CD14-positive monocyte (primary cell): ENCODE data around the gene MORN4. TPM values are rescaled to one million over a fixed set of nuclear protein-coding genes. Genes with fewer than 3 reads are reported as not detected.

ENCODE experiments used
- DNase-seq, 3 donors: peaks; one replicate each; pipeline ENCODE4 v3.0.0-alpha.2; 2011 to 2022
- H2AFZ ChIP-seq: 2 replicates; pipeline ENCODE4 v1.6.0; 2012; ENCODE audit warnings: mild to moderate bottlenecking, low read depth, low read length, inconsistent platforms; ENCODE audit not compliant: insufficient read depth, poor library complexity, severe bottlenecking
- H3K27ac ChIP-seq, 2 donors: 1 replicate in 1 of 2; 2 replicates in 1 of 2; pipeline ENCODE4 v1.5.1; 2012 to 2013; ENCODE audit warnings: low read length in 2 of 2, control low read depth in 1 of 2, inconsistent platforms in 1 of 2, low read depth in 1 of 2, mild to moderate bottlenecking in 1 of 2
- H3K27me3 ChIP-seq, 2 donors: one replicate each; pipeline versions ENCODE4 v1.6.0 to v1.6.1; 2011 to 2013; ENCODE audit warnings: low read length in 2 of 2; ENCODE audit not compliant: control insufficient read depth in 2 of 2, insufficient read depth in 2 of 2
- H3K36me3 ChIP-seq, 2 donors: replicated peaks in 1 of 2; 1 replicate in 1 of 2; 2 replicates in 1 of 2; pipeline versions ENCODE4 v1.5.1 to v1.6.1; 2012 to 2013; ENCODE audit warnings: low read length in 2 of 2, control low read depth in 1 of 2, inconsistent platforms in 1 of 2, mild to moderate bottlenecking in 1 of 2; ENCODE audit not compliant: insufficient read depth in 2 of 2, control insufficient read depth in 1 of 2
- H3K4me1 ChIP-seq, 2 donors: 1 replicate in 1 of 2; 2 replicates in 1 of 2; pipeline versions ENCODE4 v1.5.1 to v1.6.1; 2012 to 2013; ENCODE audit warnings: low read length in 2 of 2, control low read depth in 1 of 2, inconsistent platforms in 1 of 2, mild to moderate bottlenecking in 1 of 2, moderate library complexity in 1 of 2; ENCODE audit not compliant: insufficient read depth in 2 of 2, control insufficient read depth in 1 of 2
- H3K4me2 ChIP-seq: replicated peaks from 2 replicates; pipeline ENCODE3; 2012; ENCODE audit warnings: low read length, moderate library complexity, mild to moderate bottlenecking; ENCODE audit not compliant: poor library complexity, severe bottlenecking; ENCODE audit errors: extremely low read depth
- H3K4me3 ChIP-seq, 3 experiments: fragments of 200-600 bp in 1 of 3; sonication (generic) in 1 of 3; replicated peaks in 1 of 3; 1 replicate in 2 of 3; 2 replicates in 1 of 3; pipeline ENCODE4 v1.5.1; 2011 to 2013; ENCODE audit warnings: low read length in 3 of 3, mild to moderate bottlenecking in 3 of 3, control low read depth in 2 of 3, low read depth in 2 of 3, inconsistent platforms in 1 of 3, moderate library complexity in 1 of 3
- H3K79me2 ChIP-seq: 2 replicates; pipeline ENCODE4 v1.6.0; 2012; ENCODE audit warnings: mild to moderate bottlenecking, control low read depth, inconsistent platforms, low read length, moderate library complexity; ENCODE audit not compliant: insufficient read depth
- H3K9ac ChIP-seq: 2 replicates; pipeline ENCODE4 v1.6.0; 2017; ENCODE audit warnings: low read length, mild to moderate bottlenecking; ENCODE audit not compliant: insufficient read depth, poor library complexity, severe bottlenecking
- H3K9me3 ChIP-seq, 2 donors: replicated peaks in 1 of 2; 1 replicate in 1 of 2; 2 replicates in 1 of 2; pipeline versions ENCODE4 v1.5.1 to v1.6.1; 2012 to 2013; ENCODE audit warnings: low read length in 2 of 2, control low read depth in 1 of 2; ENCODE audit not compliant: control insufficient read depth in 1 of 2, insufficient read depth in 1 of 2
- H4K20me1 ChIP-seq: 2 replicates; pipeline ENCODE4 v1.6.0; 2012; ENCODE audit warnings: mild to moderate bottlenecking, low read length, control low read depth, moderate library complexity; ENCODE audit not compliant: insufficient read depth
- H3K27ac Mint-ChIP-seq, 7 donors: one replicate each; pipeline ENCODE4 v1.8.0; 2020; ENCODE audit warnings: mild to moderate bottlenecking in 7 of 7, mixed read lengths in 7 of 7, moderate library complexity in 6 of 7, inconsistent platforms in 2 of 7
- H3K27me3 Mint-ChIP-seq, 3 donors: one replicate each; pipeline ENCODE4 v1.8.0; 2021 to 2022; ENCODE audit warnings: low read depth in 3 of 3, mild to moderate bottlenecking in 3 of 3, mixed read lengths in 3 of 3, moderate library complexity in 3 of 3, inconsistent platforms in 1 of 3
- H3K36me3 Mint-ChIP-seq, 2 donors: one replicate each; pipeline ENCODE4 v1.8.0; 2020; ENCODE audit warnings: mixed read lengths in 2 of 2, inconsistent platforms in 1 of 2, mild to moderate bottlenecking in 1 of 2
- H3K4me1 Mint-ChIP-seq: one replicate; pipeline ENCODE4 v1.8.0; 2020; ENCODE audit warnings: mild to moderate bottlenecking, mixed read lengths
- H3K4me3 Mint-ChIP-seq, 2 donors: one replicate each; pipeline ENCODE4 v1.8.0; 2020; ENCODE audit warnings: mild to moderate bottlenecking in 2 of 2, mixed read lengths in 2 of 2, moderate library complexity in 1 of 2
- H3K9me3 Mint-ChIP-seq, 7 donors: one replicate each; pipeline ENCODE4 v1.8.0; 2020 to 2022; ENCODE audit warnings: mixed read lengths in 7 of 7, mild to moderate bottlenecking in 6 of 7, moderate library complexity in 6 of 7, inconsistent platforms in 2 of 7
- WGBS: methylation state at CpG from one replicate; pipeline ENCODE4 v1.1.5; 2013; ENCODE audit warnings: missing lambda C conversion rate; ENCODE audit not compliant: insufficient coverage; 5-methylcytosine and 5-hydroxymethylcytosine counted together
- intact Hi-C, 2 donors: fragments of 100-400 bp; cut with micrococcal nuclease; formaldehyde crosslinking; loops; one replicate each; pipeline versions ENCODE4 v1.15.0 to v1.15.1; 2023
- polyA plus RNA-seq, 3 donors: library from polyadenylated mRNA; depleted of rRNA in 1 of 3; unstranded in 2 of 3; stranded (reverse) in 1 of 3; fragments of 300-500 nt in 2 of 3; fragments of >200 nt in 1 of 3; fragmentation: Illumina TruSeq in 2 of 3; gene quantifications; 1 replicate in 2 of 3; 2 replicates in 1 of 3; pipeline ENCODE4 v1.2.3, GENCODE V29; 2012 to 2021
- TF ChIP-seq, protein P1 (sequence below): fragments of 200-600 bp; IDR thresholded peaks from one replicate; pipeline ENCODE4 v1.8.0; 2022; ENCODE audit warnings: antibody characterized with exemption, mild to moderate bottlenecking

The MORN4 gene
- polyA plus RNA-seq, 3 donors: not detected

DNA sequence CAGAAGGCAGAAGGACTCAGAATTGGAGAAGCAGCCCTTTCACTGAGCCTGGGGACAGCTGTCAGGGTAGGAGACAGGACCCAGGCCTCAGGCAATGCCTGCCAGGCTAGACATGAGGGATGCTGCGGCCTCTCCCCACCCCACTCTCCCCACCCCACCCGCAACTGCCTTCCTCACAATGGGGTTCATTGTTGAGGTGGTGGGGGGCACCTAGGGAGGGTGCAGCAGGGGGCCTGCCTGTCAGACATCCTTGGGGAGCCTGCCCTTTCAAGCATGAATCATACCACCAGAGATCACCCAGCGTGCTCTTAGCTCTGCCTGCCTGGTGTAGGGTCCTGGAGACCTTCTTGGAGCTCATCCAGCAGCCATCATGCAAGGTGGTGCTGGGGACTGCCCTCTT, 43.8 kb downstream of the MORN4 start, which contains the start of gene C10orf62:
TSS of gene C10orf62 (plus strand) at position 243 of the 400 bp plus-strand sequence. CDS start 177 bp downstream, outside the sequence.
- Histone ChIP-seq H3K4me1 (no peaks in the 10 kb centered on the region), H3K9me3 (no peaks in the 10 kb centered on the region), H3K27me3 (no peaks in the 10 kb centered on the region), H3K27ac (no peak within 1 kb of the TSS), H3K36me3 (no peaks in the 10 kb centered on the region), H3K79me2 (no peaks in the 10 kb centered on the region), H2AFZ (no peak within 1 kb of the TSS), H3K4me2 (no peak within 1 kb of the TSS), H3K9ac (no peak within 1 kb of the TSS), H3K4me3 (no peak within 1 kb of the TSS), H4K20me1 (no peaks in the 10 kb centered on the region)
- peaks cover 0 to 2% (median 2%) of the 10 kb centered on the region in 3 donors for H3K27me3 Mint-ChIP-seq
- TF ChIP-seq, protein P1, sequence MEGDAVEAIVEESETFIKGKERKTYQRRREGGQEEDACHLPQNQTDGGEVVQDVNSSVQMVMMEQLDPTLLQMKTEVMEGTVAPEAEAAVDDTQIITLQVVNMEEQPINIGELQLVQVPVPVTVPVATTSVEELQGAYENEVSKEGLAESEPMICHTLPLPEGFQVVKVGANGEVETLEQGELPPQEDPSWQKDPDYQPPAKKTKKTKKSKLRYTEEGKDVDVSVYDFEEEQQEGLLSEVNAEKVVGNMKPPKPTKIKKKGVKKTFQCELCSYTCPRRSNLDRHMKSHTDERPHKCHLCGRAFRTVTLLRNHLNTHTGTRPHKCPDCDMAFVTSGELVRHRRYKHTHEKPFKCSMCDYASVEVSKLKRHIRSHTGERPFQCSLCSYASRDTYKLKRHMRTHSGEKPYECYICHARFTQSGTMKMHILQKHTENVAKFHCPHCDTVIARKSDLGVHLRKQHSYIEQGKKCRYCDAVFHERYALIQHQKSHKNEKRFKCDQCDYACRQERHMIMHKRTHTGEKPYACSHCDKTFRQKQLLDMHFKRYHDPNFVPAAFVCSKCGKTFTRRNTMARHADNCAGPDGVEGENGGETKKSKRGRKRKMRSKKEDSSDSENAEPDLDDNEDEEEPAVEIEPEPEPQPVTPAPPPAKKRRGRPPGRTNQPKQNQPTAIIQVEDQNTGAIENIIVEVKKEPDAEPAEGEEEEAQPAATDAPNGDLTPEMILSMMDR: no peak
- no peaks in the 10 kb centered on the region for H3K9me3 Mint-ChIP-seq
- no CpG with 5 or more reads among the region's 3 CpGs for WGBS
- no peak for DNase-seq
- H3K4me1 Mint-ChIP-seq: no peaks in the 10 kb centered on the region
- H3K36me3 Mint-ChIP-seq: no peaks in the 10 kb centered on the region
- peak within 1 kb of the TSS in 3 of 7 donors; percentile 1 to 50 (median 50) for H3K27ac Mint-ChIP-seq
- H3K4me3 Mint-ChIP-seq: no peak within 1 kb of the TSS
- intact Hi-C loops: loop anchor here in 1 of 2 donors (5.0 kb wide), 1 partner anchor 617 kb away; no protein-coding TSS in a partner anchor

DNA sequence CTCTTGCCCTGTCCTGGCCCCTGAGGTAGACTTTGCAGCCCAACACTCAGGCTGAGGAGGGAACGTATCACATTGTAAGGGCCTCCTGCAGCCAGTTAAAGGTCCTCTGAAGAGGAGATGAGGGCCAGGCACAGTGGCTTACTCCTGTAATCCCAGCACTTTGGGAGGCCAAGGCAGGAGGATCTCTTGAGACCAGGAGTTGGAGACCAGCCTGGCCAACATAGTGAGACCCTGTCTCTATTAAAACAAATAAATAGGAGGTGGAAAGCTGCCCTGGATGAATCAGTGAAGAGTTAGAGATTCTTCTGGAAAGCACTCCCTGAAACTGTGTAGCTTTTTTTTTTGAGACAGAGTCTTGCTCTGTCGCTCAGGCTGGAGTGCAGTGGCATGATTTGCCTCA, 46.1 kb downstream of the MORN4 start:
- H3K9me3 Mint-ChIP-seq: no peaks in the 10 kb centered on the region
- 100% methylated on average over 1 of the region's 2 CpGs for WGBS
- H3K4me3 Mint-ChIP-seq: no peak overlapping the region
- no peak overlapping the region for H3K9ac ChIP-seq
- H3K36me3 ChIP-seq: no peaks in the 10 kb centered on the region
- no peak overlapping the region for H3K4me3 ChIP-seq
- no peaks in the 10 kb centered on the region for H3K79me2 ChIP-seq
- no peak overlapping the region for H3K27ac ChIP-seq
- no peak overlapping the region for H2AFZ ChIP-seq
- no peaks in the 10 kb centered on the region for H4K20me1 ChIP-seq
- no peaks in the 10 kb centered on the region for H3K36me3 Mint-ChIP-seq
- H3K27me3 ChIP-seq: no peaks in the 10 kb centered on the region
- H3K27me3 Mint-ChIP-seq: peaks cover 0 to 2% (median 0%) of the 10 kb centered on the region in 3 donors
- H3K9me3 ChIP-seq: no peaks in the 10 kb centered on the region
- H3K4me1 Mint-ChIP-seq: no peaks in the 10 kb centered on the region
- no peak for DNase-seq
- no peaks in the 10 kb centered on the region for H3K4me1 ChIP-seq
- TF ChIP-seq, protein P1: no peak
- no peak overlapping the region for H3K27ac Mint-ChIP-seq
- no peak overlapping the region for H3K4me2 ChIP-seq
- intact Hi-C loops: loop anchor here in 1 of 2 donors (5.0 kb wide), 1 partner anchor 615 kb away; no protein-coding TSS in a partner anchor
